Choroid plexus epithelial cell (primary cell): ENCODE measurements around the gene CCL14.

Source experiments
- DNase-seq: peaks from one replicate; pipeline ENCODE4 v3.0.0-alpha.2; 2010; ENCODE audit warnings: low read depth
- H3K4me3 ChIP-seq: 2 replicates; pipeline ENCODE4 v1.5.1; 2011; ENCODE audit warnings: low read depth, mild to moderate bottlenecking, control low read depth, low read length, moderate library complexity
- CTCF ChIP-seq: conservative IDR thresholded peaks from 2 replicates; pipeline ENCODE4 v1.5.1; 2011; ENCODE audit warnings: low read depth, mild to moderate bottlenecking, control low read depth, inconsistent platforms, low read length, moderate library complexity

The CCL14 gene

GRCh38 chr17:35991075-35991474 lies 4.5 kb upstream of the CCL14 start:
- no peak overlapping the region for H3K4me3 ChIP-seq
- TF ChIP-seq CTCF: no peak
- DNase-seq: no peak

- no peak for TF ChIP-seq CTCF
- DNase-seq: no peak
- no peak overlapping the region for H3K4me3 ChIP-seq
Measured at GRCh38 chr17:35988164-35988563, 1.6 kb upstream of the CCL14 start.

GRCh38 chr17:35984140-35984539 lies 2.4 kb downstream of the CCL14 start:
- no peak for DNase-seq
- H3K4me3 ChIP-seq: no peak overlapping the region
- no peak for TF ChIP-seq CTCF

GRCh38 chr17:35982409-35983191 lies 3.9 kb downstream of the CCL14 start:
- TF ChIP-seq CTCF: no peak
- DNase-seq: no peak
- no peak overlapping the region for H3K4me3 ChIP-seq

GRCh38 chr17:35981908-35982330 lies 4.6 kb downstream of the CCL14 start:
- H3K4me3 ChIP-seq: no peak overlapping the region
- TF ChIP-seq CTCF: no peak
- no peak for DNase-seq

- TF ChIP-seq CTCF: no peak
- DNase-seq: no peak
Measured at GRCh38 chr17:35981246-35981645, 5.3 kb downstream of the CCL14 start, which contains the start of gene CCL16. TSS of gene CCL16 (minus strand) at chr17:35981497. CDS start at chr17:35981420, 77 bp downstream.

GRCh38 chr17:35978346-35978745 lies 8.2 kb downstream of the CCL14 start:
- no peak for DNase-seq
- no peak for TF ChIP-seq CTCF
- H3K4me3 ChIP-seq: no peak overlapping the region

More at GRCh38 chr17:35981246-35981645, 5.3 kb downstream of the CCL14 start, which contains the start of gene CCL16:
- H3K4me3 ChIP-seq: no peak within 1 kb of the TSS
